Measurements from ENCODE around the gene AGTPBP1. TPM values are rescaled to one million over a fixed set of nuclear protein-coding genes. Genes with fewer than 3 reads are reported as not detected.

Gene AGTPBP1
- total and polyA plus RNA-seq, 8 donors, result 3.8 to 12.7 (median 9.1) TPM

GRCh38 chr9:85717220-85717619, 24.5 kb downstream of the AGTPBP1 start:
- DNase-seq, result no peak
- FAIRE-seq, result no peak
- Histone ChIP-seq H3K4me3 (no peak overlapping the region), H3K27ac (no peak overlapping the region), H3K27me3 (no peaks in the 10 kb centered on the region), H3K36me3 (no peaks in the 10 kb centered on the region), H3K9me3 (no peaks in the 10 kb centered on the region), H3K4me1 (no peaks in the 10 kb centered on the region)
- no peak for TF ChIP-seq CTCF (IDR thresholded peaks at IDR 0.05)
- intact Hi-C loops (cut with DNase I), result no loop called here
- WGBS, 2 donors, result 96 to 99% methylated on average over 6 of the region's 6 CpGs
- ATAC-seq, result no peak

DNA sequence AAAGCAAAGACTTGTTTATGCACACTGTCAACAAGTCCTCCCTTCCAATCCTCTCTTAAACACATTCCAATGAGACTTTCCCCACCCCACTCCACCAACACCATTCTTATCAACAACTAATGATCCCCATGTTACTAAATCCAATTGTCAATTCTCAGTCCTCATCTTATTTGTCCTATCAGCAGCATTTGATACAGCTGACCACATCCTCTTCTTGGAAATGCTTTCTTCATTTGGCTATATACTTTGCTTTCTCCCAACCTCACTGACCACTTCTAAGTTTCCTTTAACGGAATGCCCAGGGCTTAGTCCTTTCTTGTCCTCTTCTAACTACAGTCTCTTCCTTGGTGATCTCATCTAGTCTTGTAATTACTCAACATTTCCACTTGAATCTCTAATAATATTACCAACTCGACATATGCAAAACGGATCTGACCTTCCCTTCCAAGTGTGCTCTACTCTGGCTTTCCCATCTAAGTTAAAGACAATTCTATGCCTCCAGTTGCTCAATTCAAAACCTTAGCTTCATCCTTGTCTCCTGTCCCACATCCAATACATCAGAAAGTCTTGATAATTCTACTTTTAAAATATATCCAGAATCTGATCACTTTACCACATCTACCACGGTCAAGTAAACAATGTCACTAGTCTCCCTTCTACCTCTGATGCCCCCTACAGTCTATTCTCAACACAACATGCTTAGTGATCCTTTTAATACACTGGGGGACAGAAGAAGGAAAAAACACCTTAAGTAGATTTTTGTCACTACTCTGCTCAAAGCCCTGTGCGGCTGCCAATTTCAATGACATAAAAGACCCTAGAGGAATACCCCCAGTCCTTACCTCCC, 25.5 kb downstream of the AGTPBP1 start:
- H3K4me3 ChIP-seq, result no peak overlapping the region
- no peak overlapping the region for H3K27ac ChIP-seq
- H3K36me3 ChIP-seq, result no peaks in the 10 kb centered on the region
- H3K9me3 ChIP-seq, result no peaks in the 10 kb centered on the region
- H3K27me3 ChIP-seq, result no peaks in the 10 kb centered on the region
- no peak for TF ChIP-seq CTCF (IDR thresholded peaks at IDR 0.05)
- no peaks in the 10 kb centered on the region for H3K4me1 ChIP-seq
- intact Hi-C loops (cut with DNase I), result no loop called here
- 82 to 85% methylated on average over 5 of the region's 5 CpGs for whole genome bisulfite sequencing, 2 donors
- FAIRE-seq (no peak), ATAC-seq (peak in 2 of 4 donors; percentile 32), DNase-seq (no peak)

DNA sequence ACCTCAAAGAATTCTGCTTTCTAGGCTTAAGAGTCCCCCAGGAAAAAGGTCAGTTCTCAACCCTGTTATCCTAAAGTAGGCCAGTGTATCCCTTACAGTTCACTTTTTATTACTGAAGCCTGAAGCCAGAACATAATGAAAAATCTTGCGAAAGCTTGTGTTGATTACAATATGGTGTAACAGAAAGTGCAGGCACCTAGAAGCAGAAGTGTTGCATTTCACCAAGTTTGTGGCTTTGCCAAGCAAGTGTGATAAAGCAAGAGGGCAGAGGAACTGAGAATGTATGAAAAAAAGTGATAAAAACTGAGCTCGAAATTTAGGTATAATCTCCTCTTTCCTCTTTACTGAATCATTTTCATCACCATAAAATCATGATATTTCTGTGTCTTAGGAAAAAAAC, 26.2 kb downstream of the AGTPBP1 start:
- WGBS, 2 donors, result 42 to 78% methylated on average over 2 of the region's 2 CpGs
- H3K27me3 ChIP-seq, result no peaks in the 10 kb centered on the region
- FAIRE-seq (no peak), ATAC-seq (peak in 2 of 4 donors; percentile 47 to 61), DNase-seq (no peak)
- no peak overlapping the region for H3K4me3 ChIP-seq
- intact Hi-C loops (cut with DNase I), result no loop called here
- no peak overlapping the region for H3K27ac ChIP-seq
- H3K9me3 ChIP-seq, result no peaks in the 10 kb centered on the region
- no peaks in the 10 kb centered on the region for H3K36me3 ChIP-seq
- TF ChIP-seq CTCF (IDR thresholded peaks at IDR 0.05), result no peak
- H3K4me1 ChIP-seq, result no peaks in the 10 kb centered on the region

GRCh38 chr9:85713897-85714296, 27.9 kb downstream of the AGTPBP1 start:
- intact Hi-C loops (cut with DNase I), result no loop called here
- ATAC-seq, result no peak
- no peak overlapping the region for H3K27ac ChIP-seq

More at GRCh38 chr9:85713897-85714296, 27.9 kb downstream of the AGTPBP1 start:
- TF ChIP-seq CTCF (IDR thresholded peaks at IDR 0.05), result no peak
- DNase-seq (no peak), FAIRE-seq (no peak)
- no peaks in the 10 kb centered on the region for H3K9me3 ChIP-seq
- no peaks in the 10 kb centered on the region for H3K27me3 ChIP-seq
- 87 to 93% methylated on average over 2 of the region's 2 CpGs for WGBS, 2 donors
- H3K4me1 ChIP-seq, result no peaks in the 10 kb centered on the region
- H3K36me3 ChIP-seq, result no peaks in the 10 kb centered on the region
- no peak overlapping the region for H3K4me3 ChIP-seq
